Heart left ventricle (tissue), 16 donors: ENCODE data around the gene NEURL1. TPM values are rescaled to one million over a fixed set of nuclear protein-coding genes. Genes with fewer than 3 reads are reported as not detected.

Experiments
- ATAC-seq, 4 donors: fragments of 200-7000 bp; cut with Tn5 transposase; one replicate each; pipeline ENCODE4 v1.9.1; 2020 to 2022; ENCODE audit warnings: moderate library complexity in 4 of 4, mild to moderate bottlenecking in 3 of 4, moderate number of reproducible peaks in 1 of 4
- DNase-seq, 5 donors: peaks; one replicate each; pipeline ENCODE4 v3.0.0-alpha.2; 2020
- H3K27ac ChIP-seq, 12 donors: fragments of 200-600 bp; sonication (generic) in 4 of 12; one replicate each; pipeline versions ENCODE4 v1.5.0 to v1.8.0; 2016 to 2022; ENCODE audit warnings: mild to moderate bottlenecking in 2 of 12
- H3K27me3 ChIP-seq, 9 donors: fragments of 200-600 bp; sonication (generic) in 2 of 9; one replicate each; pipeline versions ENCODE4 v1.5.1 to v1.8.0; 2016 to 2022; ENCODE audit warnings: mild to moderate bottlenecking in 3 of 9
- H3K36me3 ChIP-seq, 9 donors: fragments of 200-600 bp; sonication (generic) in 2 of 9; one replicate each; pipeline versions ENCODE4 v1.5.0 to v1.8.0; 2018 to 2022; ENCODE audit warnings: mild to moderate bottlenecking in 2 of 9
- H3K4me1 ChIP-seq, 12 donors: fragments of 200-600 bp; sonication (generic) in 4 of 12; one replicate each; pipeline versions ENCODE4 v1.5.0 to v1.8.0; 2016 to 2022; ENCODE audit warnings: mild to moderate bottlenecking in 3 of 12
- H3K4me3 ChIP-seq, 12 donors: fragments of 200-600 bp; sonication (generic) in 4 of 12; one replicate each; pipeline versions ENCODE4 v1.5.0 to v1.8.0; 2017 to 2022; ENCODE audit warnings: mild to moderate bottlenecking in 9 of 12, moderate library complexity in 4 of 12
- H3K9me3 ChIP-seq, 12 donors: fragments of 200-600 bp; sonication (generic) in 4 of 12; one replicate each; pipeline versions ENCODE4 v1.5.0 to v1.8.0; 2016 to 2022; ENCODE audit warnings: mild to moderate bottlenecking in 1 of 12
- POLR2A ChIP-seq, 2 donors: fragments of 450-650 bp; IDR thresholded peaks; one replicate each; pipeline ENCODE4 v1.6.1; 2017; ENCODE audit warnings: antibody characterized with exemption in 2 of 2, mild to moderate bottlenecking in 2 of 2, moderate library complexity in 2 of 2
- WGBS, 4 donors: extraction: QIAGEN DNeasy Blood & Tissue Kit in 2 of 4; methylation state at CpG; one replicate each; pipeline versions ENCODE4 v1.1.5 to v1.1.7; 2013 to 2018; 5-methylcytosine and 5-hydroxymethylcytosine counted together
- intact Hi-C, 10 donors: fragments of 100-400 bp; cut with DNase I; formaldehyde crosslinking; loops; one replicate each; pipeline versions ENCODE4 v1.11.1 to v1.14.2; 2022
- polyA plus RNA-seq, 2 donors: library from polyadenylated mRNA; stranded (reverse); fragments of 200-250 nt; gene quantifications; one replicate each; pipeline ENCODE4 v1.2.3, GENCODE V29; 2013
- total RNA-seq, 9 donors: library from RNA; depleted of rRNA in 2 of 9; stranded (reverse); fragments of >200 nt in 2 of 9; fragmentation: NEBNext Ultra II Directional in 3 of 9; extraction: Animal tissue kit (Norgen Biotek cat#: 25700) in 3 of 9; gene quantifications; one replicate each; pipeline versions ENCODE4 v1.1.0 to v1.2.4, GENCODE V29; 2016 to 2023
- TF ChIP-seq, protein P1 (sequence below), 12 donors: fragments of 200-600 bp; sonication (generic) in 4 of 12; IDR thresholded peaks; one replicate each; pipeline versions ENCODE4 v1.5.0 to v1.8.0; 2018 to 2022; ENCODE audit warnings: antibody characterized with exemption in 12 of 12, mild to moderate bottlenecking in 5 of 12
- donor health status: ischemic (EF 13 %, LVEDD 7.1; RV severe dilation, severe dysfunction).
- donor health status: healthy with polysubstance abuse.
- donor health status: DM: no; HTN: yes; CAD: no.
- donor health status: DM: no; HTN: no; CAD: no.
- donor health status: ischemic (EF 25% LVEDD 6.9; RV normal size, moderate dysfunction).
- donor health status: ischemic (EF 25% LVEDD 5.7; RV mildly dilated, moderate dysfunction).
- donor health status: healthy.
- donor health status: DM: yes; HTN: yes; CAD: no.
- donor health status: ischemic (EF 35%, LVEDD 5.7; RV mildly dilated, moderate dysfunction).
- donor health status: nonischemic (EF 11% LVEDD 7.7; RV severe dilation, severe dysfunction).
- donor health status: DM: yes; HTN: yes; CAD: no.
- donor health status: PGD.
- donor health status: ischemic (EF 29% LVEDD 5.4; RV normal size, mild dysfunction).
- donor health status: nonischemic (EF 23%, LVEDD 6.1; RV moderate dilation, normal function).

NEURL1 gene
- total and polyA plus RNA-seq, 11 donors, result 0.07 to 0.64 (median 0.14) TPM; not detected in 2

DNA sequence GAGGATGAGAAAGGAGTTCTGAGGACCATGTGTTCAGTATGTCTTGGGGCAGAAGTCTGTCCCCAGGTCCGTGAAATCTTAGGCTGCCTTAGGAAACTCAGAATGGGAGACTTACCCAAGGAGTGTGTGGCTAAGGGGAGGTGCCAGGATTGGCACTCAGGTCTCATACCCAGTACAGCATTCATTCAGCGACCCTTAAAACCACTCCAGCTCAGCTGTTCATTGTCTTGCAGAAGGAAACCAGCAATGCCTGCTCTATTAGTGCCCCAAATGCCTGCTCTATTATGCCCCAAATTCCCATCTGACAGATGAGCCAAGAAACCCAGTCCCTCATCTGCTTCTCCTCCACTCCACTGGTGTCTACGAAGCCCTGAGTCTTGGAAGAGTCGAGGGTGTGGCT lies 147.8 kb downstream of the NEURL1 start:
- DNase-seq (no peak), ATAC-seq (no peak)
- H3K27me3 ChIP-seq, result no peaks in the 10 kb centered on the region
- TF ChIP-seq POLR2A (IDR thresholded peaks at IDR 0.05), result no peak
- TF ChIP-seq, protein P1, sequence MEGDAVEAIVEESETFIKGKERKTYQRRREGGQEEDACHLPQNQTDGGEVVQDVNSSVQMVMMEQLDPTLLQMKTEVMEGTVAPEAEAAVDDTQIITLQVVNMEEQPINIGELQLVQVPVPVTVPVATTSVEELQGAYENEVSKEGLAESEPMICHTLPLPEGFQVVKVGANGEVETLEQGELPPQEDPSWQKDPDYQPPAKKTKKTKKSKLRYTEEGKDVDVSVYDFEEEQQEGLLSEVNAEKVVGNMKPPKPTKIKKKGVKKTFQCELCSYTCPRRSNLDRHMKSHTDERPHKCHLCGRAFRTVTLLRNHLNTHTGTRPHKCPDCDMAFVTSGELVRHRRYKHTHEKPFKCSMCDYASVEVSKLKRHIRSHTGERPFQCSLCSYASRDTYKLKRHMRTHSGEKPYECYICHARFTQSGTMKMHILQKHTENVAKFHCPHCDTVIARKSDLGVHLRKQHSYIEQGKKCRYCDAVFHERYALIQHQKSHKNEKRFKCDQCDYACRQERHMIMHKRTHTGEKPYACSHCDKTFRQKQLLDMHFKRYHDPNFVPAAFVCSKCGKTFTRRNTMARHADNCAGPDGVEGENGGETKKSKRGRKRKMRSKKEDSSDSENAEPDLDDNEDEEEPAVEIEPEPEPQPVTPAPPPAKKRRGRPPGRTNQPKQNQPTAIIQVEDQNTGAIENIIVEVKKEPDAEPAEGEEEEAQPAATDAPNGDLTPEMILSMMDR (IDR thresholded peaks at IDR 0.05), result no peak
- H3K4me3 ChIP-seq, result no peak overlapping the region
- intact Hi-C loops, result no loop called here
- H3K36me3 ChIP-seq, result peaks cover 0 to 11% (median 0%) of the 10 kb centered on the region in 9 donors
- H3K27ac ChIP-seq, result peak overlapping the region in 6 of 12 donors; percentile 13 to 72 (median 56)
- WGBS, 4 donors, result 86 to 90% (median 88%) methylated on average over 4 of the region's 4 CpGs
- no peaks in the 10 kb centered on the region for H3K9me3 ChIP-seq
- H3K4me1 ChIP-seq, result peaks cover 18 to 71% (median 62%) of the 10 kb centered on the region in 12 donors

Other genes with a start within 250 kb of the NEURL1 start
- not detected for gene RPEL1, start 247.8 kb upstream of the NEURL1 start, total RNA-seq
- gene RPEL1, start 247.8 kb upstream of the NEURL1 start, polyA plus RNA-seq, result not detected
- gene INA, start 216.6 kb upstream of the NEURL1 start, total RNA-seq, result under 1 TPM in 2 of 9 donors, not detected in 7; 0.08 to 0.11 TPM
- gene INA, start 216.6 kb upstream of the NEURL1 start, polyA plus RNA-seq, result under 1 TPM in 1 of 2 donors, not detected in 1; 0.04 TPM
- gene PCGF6, start 142.6 kb upstream of the NEURL1 start, total RNA-seq, result 1 to 10 TPM; 5.3 to 8.1 (median 6.6) TPM
- gene PCGF6, start 142.6 kb upstream of the NEURL1 start, polyA plus RNA-seq, result 1 to 10 TPM; 5.8 to 8.5 TPM
- 1 to 10 TPM; 1.1 to 3.3 (median 2.1) TPM for gene TAF5, start 125.7 kb upstream of the NEURL1 start, total RNA-seq
- gene TAF5, start 125.7 kb upstream of the NEURL1 start, polyA plus RNA-seq, result 1 to 10 TPM; 1.2 to 2.1 TPM
- gene ATP5MK, start 97.2 kb upstream of the NEURL1 start, total RNA-seq, result 1,000 to 10,000 TPM in 6 of 9 donors, 100 to 1,000 TPM in 3; 747 to 1,376 (median 1,173) TPM
- gene ATP5MK, start 97.2 kb upstream of the NEURL1 start, polyA plus RNA-seq, result 1,000 to 10,000 TPM; 1,301 to 5,274 TPM
- 10 to 100 TPM in 6 of 9 donors, 1 to 10 TPM in 3; 8.8 to 15.8 (median 12.1) TPM for gene PDCD11, start 97.1 kb upstream of the NEURL1 start, total RNA-seq
- gene PDCD11, start 97.1 kb upstream of the NEURL1 start, polyA plus RNA-seq, result 10 to 100 TPM in 1 of 2 donors, 1 to 10 TPM in 1; 8.0 to 17.2 TPM
- gene CALHM2, start 41.3 kb upstream of the NEURL1 start, total RNA-seq, result 10 to 100 TPM in 7 of 9 donors, 1 to 10 TPM in 2; 8.2 to 36.8 (median 11.2) TPM
- gene CALHM2, start 41.3 kb upstream of the NEURL1 start, polyA plus RNA-seq, result 10 to 100 TPM in 1 of 2 donors, 1 to 10 TPM in 1; 9.2 to 20.1 TPM
- not detected for gene CALHM1, start 34.8 kb upstream of the NEURL1 start, total RNA-seq
- gene CALHM1, start 34.8 kb upstream of the NEURL1 start, polyA plus RNA-seq, result not detected
- not detected for gene CALHM3, start 14.5 kb upstream of the NEURL1 start, total RNA-seq
- gene CALHM3, start 14.5 kb upstream of the NEURL1 start, polyA plus RNA-seq, result not detected